Measurements from ENCODE around the gene SGCE.

GRCh38 chr7:94649450-94649849 is 6.5 kb downstream of the SGCE start:
- TF ChIP-seq CTCF (IDR thresholded peaks at IDR 0.05; ENCODE audit: poor library complexity) (no peak), EZH2 (IDR thresholded peaks at IDR 0.05; ENCODE audit: borderline replicate concordance) (no peak), EZH2phosphoT487 (IDR thresholded peaks at IDR 0.05; ENCODE audit: low read depth, severe bottlenecking, unreplicated experiment) (no peak)

All from hepatocyte (in vitro differentiated cells).